AG08396 (cell line): ENCODE measurements around the gene RALGAPB.
"Not testable (repeated sequence)": the region's sequence is repeated elsewhere in the genome, so short reads cannot be mapped to it uniquely, and the experiment has no call there.

Experiments
- DNase-seq: peaks from one replicate; pipeline ENCODE4 v3.0.0; 2012; ENCODE audit warnings: low spot score, mixed read lengths

The RALGAPB gene

GRCh38 chr20:38472513-38473366 is at the start of gene RALGAPB:
Gene RALGAPB (plus strand): TSS chr20:38472843. CDS start chr20:38488433, 15,590 bp downstream.
- peak; percentile 98 for DNase-seq

- no peak for DNase-seq
Measured at GRCh38 chr20:38423541-38423940, 49.1 kb upstream of the RALGAPB start.

GRCh38 chr20:38424401-38424800 is 48.2 kb upstream of the RALGAPB start:
- no peak for DNase-seq

GRCh38 chr20:38426006-38426897 is 46.4 kb upstream of the RALGAPB start:
- peak; percentile 93 for DNase-seq

- no peak for DNase-seq
Measured at GRCh38 chr20:38427655-38428023, 45.0 kb upstream of the RALGAPB start.

- DNase-seq, result no peak
Measured at GRCh38 chr20:38428800-38429199, 43.8 kb upstream of the RALGAPB start.

- DNase-seq, result no peak
Measured at GRCh38 chr20:38429301-38429700, 43.3 kb upstream of the RALGAPB start.

GRCh38 chr20:38430679-38431325 is 41.8 kb upstream of the RALGAPB start:
- DNase-seq, result no peak

GRCh38 chr20:38432292-38432691 is 40.4 kb upstream of the RALGAPB start:
- DNase-seq, result no peak

- not testable (repeated sequence) for DNase-seq
Measured at GRCh38 chr20:38432870-38433269, 39.8 kb upstream of the RALGAPB start.

- DNase-seq, result no peak
Measured at GRCh38 chr20:38433304-38433972, 39.2 kb upstream of the RALGAPB start.

- DNase-seq, result no peak
Measured at GRCh38 chr20:38434301-38434741, 38.3 kb upstream of the RALGAPB start.

- DNase-seq, result peak; percentile 83
Measured at GRCh38 chr20:38434770-38435554, 37.7 kb upstream of the RALGAPB start, which contains the start of gene SNHG17. Gene SNHG17 (minus strand): TSS chr20:38435328.

GRCh38 chr20:38435555-38435939 is 37.1 kb upstream of the RALGAPB start:
- no peak for DNase-seq

GRCh38 chr20:38437796-38438195 is 34.8 kb upstream of the RALGAPB start:
- no peak for DNase-seq

- DNase-seq, result not testable (repeated sequence)
Measured at GRCh38 chr20:38441110-38441509, 31.5 kb upstream of the RALGAPB start.

- no peak for DNase-seq
Measured at GRCh38 chr20:38441916-38442315, 30.7 kb upstream of the RALGAPB start.

GRCh38 chr20:38445381-38445796 is 27.3 kb upstream of the RALGAPB start:
- no peak for DNase-seq

GRCh38 chr20:38445901-38446425 is 26.7 kb upstream of the RALGAPB start:
- no peak for DNase-seq

GRCh38 chr20:38446441-38447209 is 26.0 kb upstream of the RALGAPB start:
- DNase-seq, result peak; percentile 91
